ENCODE measurements around the gene NXT1.

NXT1 gene

DNA sequence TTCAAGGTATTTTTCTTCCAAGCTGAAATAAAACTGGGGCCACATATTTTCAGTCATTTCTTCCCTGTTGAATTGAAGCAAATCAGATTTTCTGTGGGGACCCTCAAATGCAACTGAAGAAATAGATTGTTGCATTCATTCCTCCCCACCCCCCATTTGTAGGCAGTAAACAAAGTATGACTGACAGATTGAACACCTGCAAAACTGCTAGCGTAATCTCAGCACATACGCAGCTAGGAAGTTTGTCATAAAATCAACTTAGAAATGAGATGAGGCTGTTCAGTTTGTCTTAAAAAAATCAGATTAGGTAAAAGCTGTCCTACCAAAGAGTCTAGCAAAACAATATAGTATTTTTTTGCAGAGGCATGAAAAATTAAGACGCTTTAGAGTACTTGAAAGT is 20.3 kb downstream of the NXT1 start:
- no peak for DNase-seq (ENCODE audit: low read depth)
- H3K4me3 ChIP-seq (ENCODE audit: low read length) = no peak overlapping the region
- TF ChIP-seq CTCF (conservative IDR thresholded peaks at IDR 0.05; ENCODE audit: low read depth, low read length) = no peak

GRCh38 chr20:23371496-23371895 is 20.9 kb downstream of the NXT1 start:
- H3K4me3 ChIP-seq (ENCODE audit: low read length) = no peak overlapping the region
- no peak for DNase-seq (ENCODE audit: low read depth)
- no peak for TF ChIP-seq CTCF (conservative IDR thresholded peaks at IDR 0.05; ENCODE audit: low read depth, low read length)

GRCh38 chr20:23374441-23374840 is 23.9 kb downstream of the NXT1 start:
- no peak for TF ChIP-seq CTCF (conservative IDR thresholded peaks at IDR 0.05; ENCODE audit: low read depth, low read length)
- no peak overlapping the region for H3K4me3 ChIP-seq (ENCODE audit: low read length)
- DNase-seq (ENCODE audit: low read depth) = no peak

DNA sequence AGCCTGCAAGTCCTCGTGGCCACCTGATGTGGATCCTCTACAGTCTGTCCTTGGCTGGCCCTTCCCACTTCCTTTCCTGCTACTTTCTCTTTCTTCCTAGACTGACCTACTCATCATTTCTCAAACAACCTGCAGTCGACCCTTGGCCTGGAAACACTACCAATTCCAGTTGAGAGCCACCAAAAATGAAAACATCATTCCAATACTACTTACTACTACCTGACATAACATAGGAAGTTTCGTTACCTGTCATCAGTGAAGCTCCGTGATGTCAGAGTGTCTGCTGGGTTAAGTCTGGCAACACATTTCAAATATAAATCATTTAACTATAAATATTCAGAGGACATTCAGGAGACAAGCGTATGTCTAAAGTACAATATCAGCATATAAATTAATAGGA is 25.2 kb downstream of the NXT1 start:
- no peak overlapping the region for H3K4me3 ChIP-seq (ENCODE audit: low read length)
- no peak for TF ChIP-seq CTCF (conservative IDR thresholded peaks at IDR 0.05; ENCODE audit: low read depth, low read length)
- no peak for DNase-seq (ENCODE audit: low read depth)

GRCh38 chr20:23379772-23380171 is 29.2 kb downstream of the NXT1 start:
- DNase-seq (ENCODE audit: low read depth) = no peak
- no peak overlapping the region for H3K4me3 ChIP-seq (ENCODE audit: low read length)
- no peak for TF ChIP-seq CTCF (conservative IDR thresholded peaks at IDR 0.05; ENCODE audit: low read depth, low read length)

DNA sequence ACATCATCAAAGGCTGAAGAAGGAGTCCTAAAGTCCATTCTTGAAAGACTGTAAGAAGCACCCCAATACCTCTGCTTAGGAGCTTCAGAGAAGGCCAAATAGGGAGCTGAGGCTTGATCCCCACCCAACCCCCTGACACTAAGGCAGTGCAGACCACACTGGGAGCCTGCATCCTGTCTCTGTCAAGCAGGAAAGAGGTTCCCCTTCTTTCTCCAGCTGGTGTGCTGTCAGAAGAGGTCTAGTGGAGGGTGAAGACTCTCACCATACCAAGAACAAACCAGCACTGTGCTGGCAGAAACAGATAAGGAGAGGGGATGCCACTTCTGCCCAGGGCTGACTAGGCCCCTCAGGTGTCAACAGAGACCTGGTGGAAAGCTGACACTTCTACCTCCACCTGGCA is 31.3 kb downstream of the NXT1 start:
- no peak for DNase-seq (ENCODE audit: low read depth)
- no peak overlapping the region for H3K4me3 ChIP-seq (ENCODE audit: low read length)
- no peak for TF ChIP-seq CTCF (conservative IDR thresholded peaks at IDR 0.05; ENCODE audit: low read depth, low read length)

DNA sequence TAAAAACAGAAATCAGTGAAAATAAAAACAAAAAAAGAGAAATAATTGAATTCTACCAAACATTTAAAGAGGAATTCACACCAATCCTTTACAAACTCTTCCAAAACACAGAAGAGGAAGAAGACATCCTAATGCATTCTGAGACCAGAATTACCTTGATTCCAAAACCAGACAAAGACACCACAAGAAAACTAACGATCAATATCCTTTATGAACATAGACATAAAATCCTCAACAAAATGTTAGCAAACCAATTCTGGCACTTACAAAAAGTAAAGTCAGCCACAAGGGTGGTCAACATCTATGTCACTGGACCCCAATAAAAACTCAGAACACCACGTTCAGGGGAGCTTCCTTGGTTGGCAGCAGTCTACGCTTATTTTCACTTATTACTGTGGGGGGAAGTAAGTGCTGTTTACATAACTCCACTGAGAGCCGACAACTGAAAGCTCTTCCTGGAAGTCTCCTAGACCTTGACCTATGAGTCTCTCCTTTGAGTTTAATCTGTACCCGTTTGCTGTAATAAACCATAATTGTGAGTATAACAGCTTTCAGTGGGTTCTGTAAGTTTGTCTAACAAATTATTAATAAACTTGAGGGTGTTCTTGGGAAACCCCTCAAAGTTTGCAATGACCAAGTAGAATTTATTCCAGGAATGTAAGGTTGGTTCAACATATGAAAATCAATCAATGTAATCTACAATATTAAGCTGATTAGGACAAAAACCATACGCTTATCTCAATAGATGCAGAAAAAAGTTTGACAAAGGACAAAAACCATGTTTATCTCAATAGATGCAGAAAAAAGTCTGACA is 35.9 kb downstream of the NXT1 start:
- TF ChIP-seq CTCF (conservative IDR thresholded peaks at IDR 0.05; ENCODE audit: low read depth, low read length) = no peak
- no peak overlapping the region for H3K4me3 ChIP-seq (ENCODE audit: low read length)
- DNase-seq (ENCODE audit: low read depth) = no peak
